ENCODE measurements around the gene PCOLCE2. TPM values are rescaled to one million over a fixed set of nuclear protein-coding genes. Genes with fewer than 3 reads are reported as not detected.
A peak's percentile ranks its signal among the peaks of the same experiment; 100 is the strongest.

PCOLCE2 gene
- total RNA-seq, 1 donor = 21.4 TPM

DNA sequence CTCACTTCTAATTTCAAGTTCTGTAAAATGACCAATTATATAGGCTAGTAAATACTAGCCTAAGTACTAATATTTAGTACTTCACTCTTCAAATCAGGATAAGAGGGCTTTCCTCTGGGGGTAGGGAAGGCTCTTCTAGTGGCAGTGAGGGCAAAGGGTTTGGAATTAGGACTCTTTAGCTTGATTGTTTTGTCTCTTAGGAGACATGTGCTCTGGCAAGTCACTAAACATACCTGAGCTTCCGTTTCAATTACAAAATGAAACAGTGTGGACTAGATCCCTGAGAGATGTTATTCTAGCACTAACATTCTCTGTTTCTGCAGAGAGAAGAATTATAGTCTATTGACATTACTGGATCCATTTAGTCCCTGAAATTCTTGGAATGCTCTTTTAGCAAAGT, 71.5 kb downstream of the PCOLCE2 start:
- DNase-seq (ENCODE audit: insufficient read length, low spot score, missing footprints) = no peak
- no peak overlapping the region for H3K4me2 ChIP-seq (ENCODE audit: insufficient read depth, low read length)
- H3K27ac ChIP-seq (ENCODE audit: low read depth, low read length) = no peak overlapping the region
- H3K4me3 ChIP-seq (ENCODE audit: insufficient read depth, low read length) = no peak overlapping the region
- H3K36me3 ChIP-seq (ENCODE audit: insufficient read depth, low read length) = no peaks in the 10 kb centered on the region
- no peaks in the 10 kb centered on the region for H3K27me3 ChIP-seq (ENCODE audit: insufficient read depth, low read length)
- TF ChIP-seq, protein P1, sequence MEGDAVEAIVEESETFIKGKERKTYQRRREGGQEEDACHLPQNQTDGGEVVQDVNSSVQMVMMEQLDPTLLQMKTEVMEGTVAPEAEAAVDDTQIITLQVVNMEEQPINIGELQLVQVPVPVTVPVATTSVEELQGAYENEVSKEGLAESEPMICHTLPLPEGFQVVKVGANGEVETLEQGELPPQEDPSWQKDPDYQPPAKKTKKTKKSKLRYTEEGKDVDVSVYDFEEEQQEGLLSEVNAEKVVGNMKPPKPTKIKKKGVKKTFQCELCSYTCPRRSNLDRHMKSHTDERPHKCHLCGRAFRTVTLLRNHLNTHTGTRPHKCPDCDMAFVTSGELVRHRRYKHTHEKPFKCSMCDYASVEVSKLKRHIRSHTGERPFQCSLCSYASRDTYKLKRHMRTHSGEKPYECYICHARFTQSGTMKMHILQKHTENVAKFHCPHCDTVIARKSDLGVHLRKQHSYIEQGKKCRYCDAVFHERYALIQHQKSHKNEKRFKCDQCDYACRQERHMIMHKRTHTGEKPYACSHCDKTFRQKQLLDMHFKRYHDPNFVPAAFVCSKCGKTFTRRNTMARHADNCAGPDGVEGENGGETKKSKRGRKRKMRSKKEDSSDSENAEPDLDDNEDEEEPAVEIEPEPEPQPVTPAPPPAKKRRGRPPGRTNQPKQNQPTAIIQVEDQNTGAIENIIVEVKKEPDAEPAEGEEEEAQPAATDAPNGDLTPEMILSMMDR (IDR thresholded peaks at IDR 0.05; ENCODE audit: extremely low read depth, low read depth, low read length) = no peak
- no peaks in the 10 kb centered on the region for H3K9me3 ChIP-seq (ENCODE audit: low read depth, low read length)
- H2AFZ ChIP-seq (ENCODE audit: low read length) = no peak overlapping the region
- no peaks in the 10 kb centered on the region for H4K20me1 ChIP-seq (ENCODE audit: insufficient read depth, low read length)
- no peaks in the 10 kb centered on the region for H3K4me1 ChIP-seq (ENCODE audit: insufficient read depth, low read length)
- no peaks in the 10 kb centered on the region for H3K79me2 ChIP-seq (ENCODE audit: insufficient read depth, low read length)

DNA sequence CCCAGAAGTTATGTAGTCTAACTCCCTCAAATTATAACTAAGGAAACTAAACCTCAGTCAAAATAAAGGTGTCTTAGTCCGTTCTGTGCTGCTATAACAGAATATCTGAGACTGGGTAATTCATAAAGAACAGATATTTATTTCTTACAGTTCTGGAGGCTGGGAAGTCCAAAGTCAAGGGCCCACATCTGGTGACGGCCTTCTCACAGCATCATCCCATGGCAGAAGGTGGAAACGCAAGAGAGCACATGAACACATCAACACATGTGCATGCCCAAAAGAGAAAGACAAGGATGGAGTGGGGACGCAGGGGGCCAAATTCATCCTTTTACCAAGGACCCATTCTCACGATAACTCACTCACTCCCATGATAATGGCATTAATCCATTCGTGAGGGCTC, 73.1 kb downstream of the PCOLCE2 start:
- Histone ChIP-seq H3K36me3 (ENCODE audit: insufficient read depth, low read length) (no peaks in the 10 kb centered on the region), H3K9me3 (ENCODE audit: low read depth, low read length) (no peaks in the 10 kb centered on the region), H3K4me1 (ENCODE audit: insufficient read depth, low read length) (no peaks in the 10 kb centered on the region), H3K4me3 (ENCODE audit: insufficient read depth, low read length) (no peak overlapping the region), H3K4me2 (ENCODE audit: insufficient read depth, low read length) (no peak overlapping the region), H3K27me3 (ENCODE audit: insufficient read depth, low read length) (no peaks in the 10 kb centered on the region), H2AFZ (ENCODE audit: low read length) (no peak overlapping the region), H3K27ac (ENCODE audit: low read depth, low read length) (no peak overlapping the region), H4K20me1 (ENCODE audit: insufficient read depth, low read length) (no peaks in the 10 kb centered on the region), H3K79me2 (ENCODE audit: insufficient read depth, low read length) (no peaks in the 10 kb centered on the region)
- no peak for DNase-seq (ENCODE audit: insufficient read length, low spot score, missing footprints)
- TF ChIP-seq, protein P1 (IDR thresholded peaks at IDR 0.05; ENCODE audit: extremely low read depth, low read depth, low read length) = no peak

DNA sequence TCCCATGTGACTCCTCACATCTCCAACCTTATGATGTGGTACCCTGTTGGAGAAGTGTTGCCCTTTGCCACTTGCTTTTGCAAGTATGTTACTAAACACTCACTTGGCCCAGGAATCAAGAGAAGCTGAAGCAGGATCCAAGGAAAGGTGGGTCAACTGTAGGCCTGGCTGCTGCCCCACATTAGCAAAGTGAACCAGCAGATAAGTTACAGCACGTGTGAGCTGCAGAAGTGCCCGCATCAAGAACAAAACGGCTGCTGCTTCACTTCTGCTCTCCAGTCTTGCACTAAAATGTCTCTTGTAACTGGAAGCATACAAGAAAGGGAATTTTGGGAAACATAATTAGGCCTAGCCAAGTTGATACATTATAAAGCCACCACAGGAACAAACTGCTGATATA, 79.6 kb downstream of the PCOLCE2 start:
- H3K4me1 ChIP-seq (ENCODE audit: insufficient read depth, low read length) = no peaks in the 10 kb centered on the region
- H3K4me2 ChIP-seq (ENCODE audit: insufficient read depth, low read length) = no peak overlapping the region
- TF ChIP-seq, protein P1 (IDR thresholded peaks at IDR 0.05; ENCODE audit: extremely low read depth, low read depth, low read length) = no peak
- H3K27ac ChIP-seq (ENCODE audit: low read depth, low read length) = no peak overlapping the region
- H3K9me3 ChIP-seq (ENCODE audit: low read depth, low read length) = no peaks in the 10 kb centered on the region
- H4K20me1 ChIP-seq (ENCODE audit: insufficient read depth, low read length) = no peaks in the 10 kb centered on the region
- DNase-seq (ENCODE audit: insufficient read length, low spot score, missing footprints) = no peak
- no peaks in the 10 kb centered on the region for H3K79me2 ChIP-seq (ENCODE audit: insufficient read depth, low read length)
- H3K27me3 ChIP-seq (ENCODE audit: insufficient read depth, low read length) = no peaks in the 10 kb centered on the region
- H2AFZ ChIP-seq (ENCODE audit: low read length) = no peak overlapping the region
- no peak overlapping the region for H3K4me3 ChIP-seq (ENCODE audit: insufficient read depth, low read length)
- H3K36me3 ChIP-seq (ENCODE audit: insufficient read depth, low read length) = peaks cover 5% of the 10 kb centered on the region

DNA sequence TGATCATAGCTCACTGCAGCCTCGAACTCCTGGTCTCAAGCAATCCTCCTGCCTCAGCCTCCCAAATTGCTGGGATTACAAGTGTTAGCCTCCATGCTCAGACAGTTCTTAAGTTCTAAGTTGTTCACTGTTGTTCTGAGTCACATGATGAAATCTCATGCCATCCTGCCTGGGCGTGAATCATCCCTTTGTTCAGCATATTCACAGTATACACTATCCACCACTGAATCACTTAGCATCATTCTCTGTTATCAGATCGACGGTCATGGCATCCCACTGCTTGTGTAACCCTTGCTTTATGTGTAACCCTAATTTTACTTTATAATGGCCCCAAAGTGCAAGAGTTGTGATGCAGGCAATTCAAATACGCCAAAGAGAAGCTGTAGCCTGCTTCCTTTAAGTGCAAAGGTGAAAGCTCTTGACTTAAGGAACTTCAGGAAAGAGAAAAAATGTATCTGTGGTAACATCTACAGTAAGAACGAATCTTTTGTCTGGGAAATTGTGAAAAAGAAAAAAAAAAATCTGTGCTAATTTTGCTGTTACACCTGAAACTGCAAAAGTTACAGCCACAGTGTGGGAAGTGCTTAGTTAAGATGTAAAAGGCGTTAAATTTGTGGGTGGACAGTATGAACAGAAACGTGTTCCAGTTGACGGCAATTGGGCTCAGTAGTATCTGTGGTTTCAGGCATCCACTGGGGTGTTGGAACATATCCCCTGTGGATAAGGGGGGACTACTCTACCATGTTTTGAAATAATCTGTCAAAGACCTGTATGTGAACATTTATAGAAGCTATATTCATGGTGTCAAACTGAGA, 80.6 kb downstream of the PCOLCE2 start:
- Histone ChIP-seq H3K4me2 (ENCODE audit: insufficient read depth, low read length) (no peak overlapping the region), H2AFZ (ENCODE audit: low read length) (no peak overlapping the region), H3K79me2 (ENCODE audit: insufficient read depth, low read length) (no peaks in the 10 kb centered on the region), H3K36me3 (ENCODE audit: insufficient read depth, low read length) (peaks cover 5% of the 10 kb centered on the region), H3K4me3 (ENCODE audit: insufficient read depth, low read length) (no peak overlapping the region), H3K27me3 (ENCODE audit: insufficient read depth, low read length) (no peaks in the 10 kb centered on the region), H3K4me1 (ENCODE audit: insufficient read depth, low read length) (no peaks in the 10 kb centered on the region), H3K9me3 (ENCODE audit: low read depth, low read length) (no peaks in the 10 kb centered on the region), H4K20me1 (ENCODE audit: insufficient read depth, low read length) (no peaks in the 10 kb centered on the region), H3K27ac (ENCODE audit: low read depth, low read length) (peak overlapping the region; percentile 19)
- DNase-seq (ENCODE audit: insufficient read length, low spot score, missing footprints) = peak; percentile 85
- TF ChIP-seq, protein P1 (IDR thresholded peaks at IDR 0.05; ENCODE audit: extremely low read depth, low read depth, low read length) = no peak

All from osteoblast (primary cell).